ENCODE measurements around the gene APOL4. TPM values are rescaled to one million over a fixed set of nuclear protein-coding genes. Genes with fewer than 3 reads are reported as not detected.

Gene APOL4
- total and polyA plus RNA-seq, 7 donors: 1.2 to 14.0 (median 4.8) TPM

DNA sequence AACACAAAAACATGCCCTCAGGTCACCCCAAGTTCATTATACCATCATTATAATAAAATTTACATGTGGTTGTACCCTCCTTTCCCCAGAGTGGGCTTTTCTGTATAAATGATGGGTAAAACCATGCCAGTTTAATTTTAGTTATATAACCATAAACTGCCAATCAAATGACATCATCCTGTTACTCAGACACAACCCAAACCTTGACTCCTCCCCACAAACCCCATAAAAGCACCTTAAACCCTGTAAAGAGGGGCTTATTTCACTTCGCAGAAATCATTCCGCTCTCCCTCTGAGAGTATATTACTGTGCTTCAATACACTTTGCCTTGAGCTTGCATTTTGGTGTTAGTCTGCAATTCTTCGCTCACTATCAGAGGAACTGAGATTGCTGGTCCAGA, 35.5 kb downstream of the APOL4 start:
- intact Hi-C loops (cut with DNase I): no loop called here
- Histone ChIP-seq H3K36me3 (no peaks in the 10 kb centered on the region), H3K4me1 (peaks cover 0 to 5% (median 2%) of the 10 kb centered on the region in 4 donors), H3K27ac (no peak overlapping the region), H3K4me3 (no peak overlapping the region), H3K9me3 (no peaks in the 10 kb centered on the region), H3K27me3 (no peaks in the 10 kb centered on the region)
- 92 to 95% methylated on average over 3 of the region's 3 CpGs for WGBS, 2 donors
- TF ChIP-seq, protein P1, sequence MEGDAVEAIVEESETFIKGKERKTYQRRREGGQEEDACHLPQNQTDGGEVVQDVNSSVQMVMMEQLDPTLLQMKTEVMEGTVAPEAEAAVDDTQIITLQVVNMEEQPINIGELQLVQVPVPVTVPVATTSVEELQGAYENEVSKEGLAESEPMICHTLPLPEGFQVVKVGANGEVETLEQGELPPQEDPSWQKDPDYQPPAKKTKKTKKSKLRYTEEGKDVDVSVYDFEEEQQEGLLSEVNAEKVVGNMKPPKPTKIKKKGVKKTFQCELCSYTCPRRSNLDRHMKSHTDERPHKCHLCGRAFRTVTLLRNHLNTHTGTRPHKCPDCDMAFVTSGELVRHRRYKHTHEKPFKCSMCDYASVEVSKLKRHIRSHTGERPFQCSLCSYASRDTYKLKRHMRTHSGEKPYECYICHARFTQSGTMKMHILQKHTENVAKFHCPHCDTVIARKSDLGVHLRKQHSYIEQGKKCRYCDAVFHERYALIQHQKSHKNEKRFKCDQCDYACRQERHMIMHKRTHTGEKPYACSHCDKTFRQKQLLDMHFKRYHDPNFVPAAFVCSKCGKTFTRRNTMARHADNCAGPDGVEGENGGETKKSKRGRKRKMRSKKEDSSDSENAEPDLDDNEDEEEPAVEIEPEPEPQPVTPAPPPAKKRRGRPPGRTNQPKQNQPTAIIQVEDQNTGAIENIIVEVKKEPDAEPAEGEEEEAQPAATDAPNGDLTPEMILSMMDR (IDR thresholded peaks at IDR 0.05): no peak
- no peak for TF ChIP-seq EP300 (IDR thresholded peaks at IDR 0.05)
- no peak for TF ChIP-seq POLR2A (IDR thresholded peaks at IDR 0.05)
- TF ChIP-seq POLR2AphosphoS5 (IDR thresholded peaks at IDR 0.05): no peak
- no peak for DNase-seq

DNA sequence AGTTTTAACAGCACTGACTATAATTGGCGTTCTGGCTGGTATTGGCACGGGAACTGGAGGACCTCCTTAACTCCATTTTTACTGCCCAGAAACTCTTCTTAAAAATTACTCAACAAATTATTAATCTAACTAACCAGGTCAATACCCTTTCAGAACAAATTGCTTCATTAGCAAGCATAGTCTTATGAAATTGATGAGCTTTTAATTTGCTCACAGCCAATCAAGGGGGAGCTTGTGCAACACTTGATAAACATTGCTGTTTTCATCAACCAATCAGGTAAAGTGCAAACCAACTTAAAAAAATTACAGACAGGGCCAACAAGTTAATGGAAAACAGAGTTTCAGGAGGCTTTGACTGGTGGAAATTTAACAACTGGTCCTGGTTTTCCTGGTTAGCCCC, 36.5 kb downstream of the APOL4 start:
- Histone ChIP-seq H3K4me3 (no peak overlapping the region), H3K27ac (no peak overlapping the region), H3K36me3 (no peaks in the 10 kb centered on the region), H3K4me1 (peaks cover 0 to 14% (median 11%) of the 10 kb centered on the region in 4 donors), H3K9me3 (no peaks in the 10 kb centered on the region), H3K27me3 (no peaks in the 10 kb centered on the region)
- intact Hi-C loops (cut with DNase I): no loop called here
- TF ChIP-seq EP300 (IDR thresholded peaks at IDR 0.05): no peak
- TF ChIP-seq, protein P1 (IDR thresholded peaks at IDR 0.05): no peak
- no peak for TF ChIP-seq POLR2AphosphoS5 (IDR thresholded peaks at IDR 0.05)
- no peak for TF ChIP-seq POLR2A (IDR thresholded peaks at IDR 0.05)
- WGBS, 2 donors: 91 to 92% methylated on average over 2 of the region's 2 CpGs
- no peak for DNase-seq

DNA sequence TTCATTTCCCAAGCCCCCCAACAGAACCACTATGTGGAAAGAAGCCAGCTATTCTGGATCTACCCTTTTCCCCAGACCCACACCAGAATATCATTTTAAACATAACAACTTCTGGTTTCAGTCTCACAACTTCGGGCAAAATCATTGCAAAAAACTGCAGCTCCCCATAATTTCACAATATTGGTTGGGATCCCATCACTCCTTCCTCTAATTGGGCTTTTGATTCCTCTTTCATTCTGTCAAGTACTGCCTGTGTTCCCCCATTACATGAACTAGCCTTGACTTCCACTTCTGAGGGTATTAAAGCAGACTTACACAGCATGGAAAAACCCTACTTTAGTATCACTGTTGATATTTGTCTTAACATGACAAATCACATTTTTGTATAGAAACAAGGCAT, 37.0 kb downstream of the APOL4 start:
- no peak for DNase-seq
- 71 to 79% methylated on average over 1 of the region's 1 CpG for WGBS, 2 donors
- intact Hi-C loops (cut with DNase I): no loop called here
- Histone ChIP-seq H3K27ac (no peak overlapping the region), H3K4me1 (peaks cover 0 to 19% (median 15%) of the 10 kb centered on the region in 4 donors), H3K9me3 (no peaks in the 10 kb centered on the region), H3K36me3 (no peaks in the 10 kb centered on the region), H3K27me3 (no peaks in the 10 kb centered on the region), H3K4me3 (no peak overlapping the region)
- TF ChIP-seq EP300 (IDR thresholded peaks at IDR 0.05) (no peak), POLR2AphosphoS5 (IDR thresholded peaks at IDR 0.05) (no peak), POLR2A (IDR thresholded peaks at IDR 0.05) (no peak)
- TF ChIP-seq, protein P1 (IDR thresholded peaks at IDR 0.05): no peak

DNA sequence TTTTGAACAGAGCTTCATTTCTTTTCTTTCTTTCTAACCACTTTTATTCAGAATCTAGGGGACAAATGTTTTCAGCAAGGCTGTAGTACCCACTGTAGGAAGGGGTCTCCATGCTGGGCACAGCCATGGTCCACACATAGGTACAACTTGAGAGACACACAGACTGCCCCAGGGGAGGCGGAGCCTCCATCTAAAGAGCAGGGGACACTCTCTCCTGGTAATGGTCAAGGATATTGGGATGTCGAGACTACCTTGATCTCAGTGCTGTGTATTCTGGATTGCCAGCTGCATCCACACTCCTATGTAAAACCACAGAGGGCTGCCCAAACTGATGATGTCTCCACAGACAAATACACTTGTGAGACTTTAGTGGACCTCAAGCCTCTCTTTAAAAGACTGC, 38.1 kb downstream of the APOL4 start:
- 79 to 89% methylated on average over 2 of the region's 2 CpGs for WGBS, 2 donors
- Histone ChIP-seq H3K4me3 (no peak overlapping the region), H3K4me1 (peaks cover 0 to 28% (median 18%) of the 10 kb centered on the region in 4 donors), H3K36me3 (no peaks in the 10 kb centered on the region), H3K27me3 (no peaks in the 10 kb centered on the region), H3K9me3 (no peaks in the 10 kb centered on the region), H3K27ac (no peak overlapping the region)
- intact Hi-C loops (cut with DNase I): no loop called here
- DNase-seq: no peak
- TF ChIP-seq POLR2AphosphoS5 (IDR thresholded peaks at IDR 0.05) (no peak), EP300 (IDR thresholded peaks at IDR 0.05) (no peak), POLR2A (IDR thresholded peaks at IDR 0.05) (no peak)
- TF ChIP-seq, protein P1 (IDR thresholded peaks at IDR 0.05): no peak

Measured in sigmoid colon (tissue), 7 donors.